A673 (cell line): ENCODE data around the gene MED23. TPM values are rescaled to one million over a fixed set of nuclear protein-coding genes. Genes with fewer than 3 reads are reported as not detected.

Experiments
- BruUV-seq: library from RNA; stranded (reverse); fragments of 400-500 nt; replicated peaks from 2 replicates; lab custom pipeline; 2021; lab: Mats Ljungman, UMichigan
- CTCF ChIA-PET: fragments of 300-600 bp; sonication (Branson Sonifier 250); formaldehyde crosslinking; loops from one replicate; lab custom pipeline; 2022; ENCODE audit warnings: antibody characterized with exemption; lab: Charles Lee
- POLR2A ChIA-PET: fragments of 300-600 bp; sonication (Branson Sonifier 250); formaldehyde crosslinking; loops from one replicate; lab custom pipeline; 2022; ENCODE audit warnings: antibody characterized with exemption; ENCODE audit not compliant: low non-redundant PET; lab: Charles Lee
- DNase-seq: peaks from one replicate; pipeline ENCODE4 v3.0.0-alpha.2; 2015; ENCODE audit warnings: low spot score
- H3K27ac ChIP-seq: fragments of 200-600 bp; sonication (generic); 2 replicates; pipeline ENCODE4 v1.5.1; 2016; ENCODE audit warnings: mixed run types, low read depth, mild to moderate bottlenecking, mixed read lengths, antibody characterized with exemption, low read length; ENCODE audit not compliant: poor library complexity, severe bottlenecking
- H3K27me3 ChIP-seq: fragments of 200-600 bp; sonication (generic); replicated peaks from 2 replicates; pipeline ENCODE4 v1.6.1; 2017; ENCODE audit warnings: mixed run types, low read depth, mild to moderate bottlenecking, mixed read lengths, antibody characterized with exemption, low read length; ENCODE audit not compliant: insufficient read depth, poor library complexity
- H3K36me3 ChIP-seq: fragments of 200-600 bp; sonication (generic); 2 replicates; pipeline ENCODE4 v1.6.1; 2016; ENCODE audit warnings: mixed run types, mild to moderate bottlenecking, mixed read lengths, antibody characterized with exemption, low read length; ENCODE audit not compliant: insufficient read depth, poor library complexity, severe bottlenecking
- H3K4me1 ChIP-seq: fragments of 200-600 bp; sonication (generic); 2 replicates; pipeline ENCODE4 v1.6.1; 2017; ENCODE audit warnings: mixed run types, mild to moderate bottlenecking, mixed read lengths, antibody characterized with exemption, low read length; ENCODE audit not compliant: insufficient read depth, poor library complexity, severe bottlenecking
- H3K4me3 ChIP-seq: fragments of 200-600 bp; sonication (generic); 2 replicates; pipeline ENCODE4 v1.5.1; 2016; ENCODE audit warnings: low read depth, mixed run types, mild to moderate bottlenecking, mixed read lengths, low read length; ENCODE audit not compliant: poor library complexity, severe bottlenecking
- H3K9me3 ChIP-seq: fragments of 200-600 bp; sonication (generic); 2 replicates; pipeline ENCODE4 v1.6.1; 2016; ENCODE audit warnings: mixed run types, low read depth, mild to moderate bottlenecking, mixed read lengths, antibody characterized with exemption, low read length; ENCODE audit not compliant: poor library complexity, severe bottlenecking
- CTCF ChIP-seq: fragments of 300-800, 200-600 bp; sonication (generic); conservative IDR thresholded peaks from 2 replicates; pipeline ENCODE4 v1.5.1; 2017; ENCODE audit warnings: low read depth, mild to moderate bottlenecking, antibody characterized with exemption, low read length, moderate library complexity, mixed read lengths
- EZH2 ChIP-seq: fragments of 200-600 bp; sonication (generic); IDR thresholded peaks from 2 replicates; pipeline ENCODE4 v1.6.1; 2017; ENCODE audit warnings: borderline replicate concordance, low read depth, mild to moderate bottlenecking, mixed read lengths, antibody characterized with exemption, low read length; ENCODE audit not compliant: poor library complexity, severe bottlenecking
- intact Hi-C: fragments of 100-400 bp; cut with micrococcal nuclease; formaldehyde crosslinking; loops from one replicate; pipeline ENCODE4 v1.10.0; 2022; ENCODE audit not compliant: unreplicated experiment
- total RNA-seq: library from RNA; stranded (reverse); gene quantifications from 2 replicates; pipeline ENCODE4 v1.2.3, GENCODE V29; 2021

Gene MED23
- total RNA-seq, 1 experiment from 2014 or later, result 32.3 TPM

- Histone ChIP-seq H3K27me3 (no peaks in the 10 kb centered on the region), H3K27ac (no peak overlapping the region), H3K36me3 (no peaks in the 10 kb centered on the region), H3K4me3 (no peak overlapping the region), H3K4me1 (no peaks in the 10 kb centered on the region), H3K9me3 (peaks cover 7% of the 10 kb centered on the region)
- BruUV-seq, result no TSS peak
- POLR2A ChIA-PET, result no interaction called here
- DNase-seq, result no peak
- TF ChIP-seq EZH2 (no peak), CTCF (no peak)
- CTCF ChIA-PET, result no interaction called here
- intact Hi-C loops, result no loop called here
Measured at GRCh38 chr6:131524695-131525336, 103.2 kb downstream of the MED23 start.

- DNase-seq, result no peak
- intact Hi-C loops, result no loop called here
- TF ChIP-seq EZH2 (no peak), CTCF (no peak)
- ChIA-PET CTCF (no interaction called here), POLR2A (no interaction called here)
- peaks cover 7% of the 10 kb centered on the region for H3K9me3 ChIP-seq
- no peaks in the 10 kb centered on the region for H3K27me3 ChIP-seq
- BruUV-seq, result no TSS peak
- no peaks in the 10 kb centered on the region for H3K36me3 ChIP-seq
- no peaks in the 10 kb centered on the region for H3K4me1 ChIP-seq
- H3K27ac ChIP-seq, result no peak overlapping the region
- no peak overlapping the region for H3K4me3 ChIP-seq
Measured at GRCh38 chr6:131523988-131524673, 103.9 kb downstream of the MED23 start.

Other genes starting within 250 kb of the MED23 start
- not detected in 2 replicates for gene ARG1, start 55.0 kb downstream of the MED23 start, total RNA-seq
- 0.45 and 0.63 TPM in 2 replicates for gene ENPP3, start 9.1 kb upstream of the MED23 start, total RNA-seq
- not detected in 2 replicates for gene OR2A4, start 73.2 kb upstream of the MED23 start, total RNA-seq
- not detected in 2 replicates for gene CTAGE9, start 82.8 kb upstream of the MED23 start, total RNA-seq
- gene ENPP1, start 179.8 kb upstream of the MED23 start, total RNA-seq, result 19.5 and 20.5 TPM in 2 replicates